OCI-LY1 (cell line): ENCODE measurements around the gene LMX1B.

ENCODE experiments used
- EZH2 ChIP-seq: fragments of 200-600 bp; sonication (generic), shearing (Covaris generic); IDR thresholded peaks from 2 replicates; pipeline ENCODE4 v1.8.0; 2017; ENCODE audit warnings: borderline replicate concordance, mixed run types, mild to moderate bottlenecking, antibody characterized with exemption, low read length, moderate library complexity, mixed read lengths
- TF ChIP-seq, protein P1 (sequence below): fragments of 200-600 bp; sonication (generic), shearing (Covaris generic); IDR thresholded peaks from 2 replicates; pipeline ENCODE4 v1.5.1; 2017; ENCODE audit warnings: mild to moderate bottlenecking, antibody characterized with exemption, low read length, moderate library complexity, mixed read lengths

DNA sequence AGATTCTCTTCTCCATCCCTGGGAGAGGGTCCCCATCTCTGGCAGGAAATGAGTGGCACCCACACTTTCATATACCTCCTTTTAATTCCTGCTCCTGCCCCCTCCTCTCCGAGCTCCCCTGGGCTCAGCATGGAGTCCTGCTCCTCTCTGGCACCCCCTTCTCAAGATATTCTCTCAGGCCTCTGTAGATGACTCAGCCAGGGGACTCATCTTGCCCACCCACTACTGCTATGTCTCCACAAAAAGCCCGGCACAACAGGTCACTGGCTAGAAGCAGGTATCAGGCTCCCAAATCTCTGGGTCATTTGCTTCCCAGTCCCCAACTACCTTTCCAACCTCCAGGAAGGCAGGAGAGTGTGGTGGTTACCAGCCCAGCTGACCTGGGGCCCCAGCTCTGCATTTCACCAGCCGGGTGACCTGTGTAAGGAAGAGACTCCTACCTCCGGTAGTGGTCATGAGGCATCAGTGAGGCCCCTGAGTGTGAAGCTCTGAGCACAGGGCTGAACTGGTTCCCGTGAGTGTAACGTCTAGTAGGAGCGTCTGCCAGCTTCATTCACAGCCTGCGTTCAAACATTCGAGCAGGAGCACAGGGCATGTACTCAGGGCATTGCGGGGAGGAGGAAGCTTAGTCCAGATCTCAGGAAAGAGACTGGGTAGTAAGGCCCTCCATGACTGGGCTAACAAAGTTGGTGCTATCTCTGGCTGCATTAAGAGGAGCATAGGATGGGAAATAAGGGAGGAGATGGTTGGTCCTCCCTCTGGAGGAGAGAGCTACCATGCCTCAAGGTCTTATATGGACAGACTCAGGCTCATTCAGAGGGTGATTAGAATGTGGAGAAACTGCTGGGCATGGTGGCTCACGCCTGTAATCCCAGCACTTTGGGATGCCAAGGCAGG is 63.7 kb downstream of the LMX1B start:
- TF ChIP-seq, protein P1, sequence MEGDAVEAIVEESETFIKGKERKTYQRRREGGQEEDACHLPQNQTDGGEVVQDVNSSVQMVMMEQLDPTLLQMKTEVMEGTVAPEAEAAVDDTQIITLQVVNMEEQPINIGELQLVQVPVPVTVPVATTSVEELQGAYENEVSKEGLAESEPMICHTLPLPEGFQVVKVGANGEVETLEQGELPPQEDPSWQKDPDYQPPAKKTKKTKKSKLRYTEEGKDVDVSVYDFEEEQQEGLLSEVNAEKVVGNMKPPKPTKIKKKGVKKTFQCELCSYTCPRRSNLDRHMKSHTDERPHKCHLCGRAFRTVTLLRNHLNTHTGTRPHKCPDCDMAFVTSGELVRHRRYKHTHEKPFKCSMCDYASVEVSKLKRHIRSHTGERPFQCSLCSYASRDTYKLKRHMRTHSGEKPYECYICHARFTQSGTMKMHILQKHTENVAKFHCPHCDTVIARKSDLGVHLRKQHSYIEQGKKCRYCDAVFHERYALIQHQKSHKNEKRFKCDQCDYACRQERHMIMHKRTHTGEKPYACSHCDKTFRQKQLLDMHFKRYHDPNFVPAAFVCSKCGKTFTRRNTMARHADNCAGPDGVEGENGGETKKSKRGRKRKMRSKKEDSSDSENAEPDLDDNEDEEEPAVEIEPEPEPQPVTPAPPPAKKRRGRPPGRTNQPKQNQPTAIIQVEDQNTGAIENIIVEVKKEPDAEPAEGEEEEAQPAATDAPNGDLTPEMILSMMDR, result no peak
- no peak for TF ChIP-seq EZH2
